Liver (tissue), 9 donors: ENCODE data around the gene ANTXR1. TPM values are rescaled to one million over a fixed set of nuclear protein-coding genes. Genes with fewer than 3 reads are reported as not detected.

Source experiments
- DNase-seq: peaks from one replicate; pipeline ENCODE4 v3.0.0-alpha.2; 2017; ENCODE audit warnings: low spot score
- H3K27ac ChIP-seq, 2 donors: one replicate each; pipeline ENCODE4 v1.7.0; 2013; ENCODE audit warnings: inconsistent platforms in 2 of 2, low read length in 2 of 2, control low read depth in 1 of 2, low read depth in 1 of 2, mild to moderate bottlenecking in 1 of 2
- H3K27me3 ChIP-seq, 4 donors: one replicate each; pipeline versions ENCODE4 v1.6.1 to v1.7.0; 2013; ENCODE audit warnings: low read length in 3 of 4, inconsistent platforms in 1 of 4, mild to moderate bottlenecking in 1 of 4, moderate library complexity in 1 of 4; ENCODE audit not compliant: control insufficient read depth in 4 of 4, insufficient read depth in 4 of 4
- H3K36me3 ChIP-seq, 4 donors: one replicate each; pipeline versions ENCODE4 v1.6.1 to v1.7.0; 2013; ENCODE audit warnings: low read length in 3 of 4, mild to moderate bottlenecking in 3 of 4, low read depth in 1 of 4, moderate library complexity in 1 of 4; ENCODE audit not compliant: control insufficient read depth in 4 of 4, insufficient read depth in 3 of 4
- H3K4me1 ChIP-seq, 4 donors: one replicate each; pipeline versions ENCODE4 v1.6.1 to v1.7.0; 2013; ENCODE audit warnings: low read length in 3 of 4, mild to moderate bottlenecking in 3 of 4, moderate library complexity in 1 of 4; ENCODE audit not compliant: control insufficient read depth in 4 of 4, insufficient read depth in 4 of 4
- H3K4me3 ChIP-seq, 3 donors: one replicate each; pipeline versions ENCODE4 v1.6.1 to v1.7.0; 2013; ENCODE audit warnings: low read length in 3 of 3, control low read depth in 1 of 3, low read depth in 1 of 3, mild to moderate bottlenecking in 1 of 3
- H3K9ac ChIP-seq, 2 donors: one replicate each; pipeline ENCODE4 v1.7.0; 2013; ENCODE audit warnings: low read length in 2 of 2, mild to moderate bottlenecking in 2 of 2, moderate library complexity in 2 of 2, control low read depth in 1 of 2, low read depth in 1 of 2
- H3K9me3 ChIP-seq, 4 donors: one replicate each; pipeline versions ENCODE4 v1.6.1 to v1.7.0; 2013; ENCODE audit warnings: low read length in 3 of 4; ENCODE audit not compliant: control insufficient read depth in 4 of 4
- EGR1 ChIP-seq, 2 donors: IDR thresholded peaks; 2 replicates each; pipeline ENCODE4 v1.6.1; 2016 to 2018; ENCODE audit warnings: antibody characterized with exemption in 2 of 2, low read depth in 2 of 2
- FOXA2 ChIP-seq: IDR thresholded peaks from 2 replicates; pipeline ENCODE4 v1.6.1; 2016; ENCODE audit warnings: antibody characterized with exemption
- GABPA ChIP-seq, 2 donors: IDR thresholded peaks in 1 of 2; conservative IDR thresholded peaks in 1 of 2; 2 replicates each; pipeline ENCODE4 v1.6.1; 2016; ENCODE audit warnings: antibody characterized with exemption in 2 of 2, mild to moderate bottlenecking in 1 of 2, moderate library complexity in 1 of 2
- HNF4A ChIP-seq, 2 donors: conservative IDR thresholded peaks; 2 replicates each; pipeline ENCODE4 v1.6.1; 2016; ENCODE audit warnings: antibody characterized with exemption in 2 of 2, mild to moderate bottlenecking in 2 of 2
- HNF4G ChIP-seq: IDR thresholded peaks from 2 replicates; pipeline ENCODE4 v1.6.1; 2016; ENCODE audit warnings: antibody characterized with exemption
- JUND ChIP-seq, 2 donors: IDR thresholded peaks; 2 replicates each; pipeline ENCODE4 v1.6.1; 2016; ENCODE audit warnings: antibody characterized with exemption in 2 of 2
- MAX ChIP-seq: IDR thresholded peaks from 2 replicates; pipeline ENCODE4 v1.6.1; 2016; ENCODE audit warnings: antibody characterized with exemption
- RAD21 ChIP-seq, 2 donors: IDR thresholded peaks; 2 replicates each; pipeline ENCODE4 v1.6.1; 2016; ENCODE audit warnings: antibody characterized with exemption in 2 of 2, mild to moderate bottlenecking in 2 of 2
- RXRA ChIP-seq, 2 donors: IDR thresholded peaks; 2 replicates each; pipeline ENCODE4 v1.6.1; 2017 to 2018; ENCODE audit warnings: antibody characterized with exemption in 2 of 2, mild to moderate bottlenecking in 1 of 2
- SP1 ChIP-seq: IDR thresholded peaks from 2 replicates; pipeline ENCODE4 v1.6.1; 2018; ENCODE audit warnings: antibody characterized with exemption, mild to moderate bottlenecking
- YY1 ChIP-seq: IDR thresholded peaks from 2 replicates; pipeline ENCODE4 v1.6.1; 2016; ENCODE audit warnings: antibody characterized with exemption, mild to moderate bottlenecking
- WGBS: extraction: QIAGEN DNeasy Blood & Tissue Kit; methylation state at CpG from one replicate; pipeline ENCODE4 v1.1.7; 2013; 5-methylcytosine and 5-hydroxymethylcytosine counted together
- polyA plus RNA-seq, 2 donors: library from polyadenylated mRNA; stranded (reverse) in 1 of 2; unstranded in 1 of 2; fragments of 200-250 nt in 1 of 2; fragments of >200 nt in 1 of 2; fragmentation: Nextera tagmentation in 1 of 2; extraction: Ambion mirVana in 1 of 2; gene quantifications; one replicate each; pipeline versions ENCODE4 v1.2.1 to v1.2.3, GENCODE V29; 2013 to 2015
- total RNA-seq, 2 donors: library from RNA; depleted of rRNA; stranded (reverse); fragments of >200 nt; gene quantifications; one replicate each; pipeline ENCODE4 v1.2.3, GENCODE V29; 2014
- TF ChIP-seq, protein P1 (sequence below): fragments of 150-350 bp; IDR thresholded peaks from 2 replicates; pipeline ENCODE4 v1.5.1; 2017; ENCODE audit warnings: improper control_type of control experiment, low read depth, low read length; ENCODE audit not compliant: missing input control
- TF ChIP-seq, protein P2 (sequence below): IDR thresholded peaks from 2 replicates; pipeline ENCODE4 v1.6.1; 2016; ENCODE audit warnings: antibody characterized with exemption
- TF ChIP-seq, protein P3 (sequence below): IDR thresholded peaks from 2 replicates; pipeline ENCODE4 v1.6.1; 2016; ENCODE audit warnings: antibody characterized with exemption
- TF ChIP-seq, protein P4 (sequence below): IDR thresholded peaks from 2 replicates; pipeline ENCODE4 v1.6.1; 2016; ENCODE audit warnings: antibody characterized with exemption, mild to moderate bottlenecking
- donor health status: healthy.
- donor health status: healthy.
- donor health status: healthy.
- donor health status: healthy.
- donor health status: healthy.

The ANTXR1 gene
- total and polyA plus RNA-seq, 4 donors = 0.60 to 3.6 (median 1.8) TPM

DNA sequence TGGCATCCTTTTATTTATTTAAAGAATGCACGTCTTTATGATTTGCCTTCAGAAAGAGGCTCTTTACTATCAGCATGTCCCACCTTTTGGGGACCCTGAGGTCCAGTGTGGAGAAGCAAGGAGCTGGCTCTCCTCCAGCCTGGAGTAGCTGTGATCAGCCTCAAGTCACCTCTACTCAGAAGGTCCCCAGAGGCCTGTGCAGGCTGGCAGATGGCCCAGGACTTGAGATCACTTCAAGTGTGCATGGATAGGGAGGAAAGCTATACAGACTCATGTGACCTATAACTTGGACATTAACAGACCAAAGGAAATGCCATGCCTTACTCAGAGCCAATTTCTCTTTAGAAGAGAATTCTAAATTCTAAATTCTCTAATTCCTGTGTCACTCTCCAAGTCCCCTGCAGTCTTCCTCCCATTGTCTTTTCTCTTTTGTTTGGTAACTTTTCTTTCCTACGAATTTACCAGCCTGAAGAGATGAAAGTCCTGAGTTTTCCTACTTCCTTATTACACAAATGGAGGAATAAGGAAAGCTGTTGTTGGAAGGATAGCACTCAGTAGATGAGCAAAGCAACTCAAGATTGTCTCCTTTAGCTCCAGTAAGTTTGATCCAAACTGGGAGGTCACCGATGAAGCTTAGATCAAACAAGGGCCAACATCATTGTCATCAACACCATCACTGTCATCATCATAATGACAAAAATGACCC, 210.1 kb downstream of the ANTXR1 start (continued):
- TF ChIP-seq, protein P1, sequence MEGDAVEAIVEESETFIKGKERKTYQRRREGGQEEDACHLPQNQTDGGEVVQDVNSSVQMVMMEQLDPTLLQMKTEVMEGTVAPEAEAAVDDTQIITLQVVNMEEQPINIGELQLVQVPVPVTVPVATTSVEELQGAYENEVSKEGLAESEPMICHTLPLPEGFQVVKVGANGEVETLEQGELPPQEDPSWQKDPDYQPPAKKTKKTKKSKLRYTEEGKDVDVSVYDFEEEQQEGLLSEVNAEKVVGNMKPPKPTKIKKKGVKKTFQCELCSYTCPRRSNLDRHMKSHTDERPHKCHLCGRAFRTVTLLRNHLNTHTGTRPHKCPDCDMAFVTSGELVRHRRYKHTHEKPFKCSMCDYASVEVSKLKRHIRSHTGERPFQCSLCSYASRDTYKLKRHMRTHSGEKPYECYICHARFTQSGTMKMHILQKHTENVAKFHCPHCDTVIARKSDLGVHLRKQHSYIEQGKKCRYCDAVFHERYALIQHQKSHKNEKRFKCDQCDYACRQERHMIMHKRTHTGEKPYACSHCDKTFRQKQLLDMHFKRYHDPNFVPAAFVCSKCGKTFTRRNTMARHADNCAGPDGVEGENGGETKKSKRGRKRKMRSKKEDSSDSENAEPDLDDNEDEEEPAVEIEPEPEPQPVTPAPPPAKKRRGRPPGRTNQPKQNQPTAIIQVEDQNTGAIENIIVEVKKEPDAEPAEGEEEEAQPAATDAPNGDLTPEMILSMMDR = no peak
- TF ChIP-seq HNF4G (no peak), GABPA (IDR thresholded peaks at IDR 0.05 in 1 of 2, conservative IDR thresholded peaks at IDR 0.05 in 1 of 2) (no peak), MAX (no peak)
- TF ChIP-seq, protein P2, sequence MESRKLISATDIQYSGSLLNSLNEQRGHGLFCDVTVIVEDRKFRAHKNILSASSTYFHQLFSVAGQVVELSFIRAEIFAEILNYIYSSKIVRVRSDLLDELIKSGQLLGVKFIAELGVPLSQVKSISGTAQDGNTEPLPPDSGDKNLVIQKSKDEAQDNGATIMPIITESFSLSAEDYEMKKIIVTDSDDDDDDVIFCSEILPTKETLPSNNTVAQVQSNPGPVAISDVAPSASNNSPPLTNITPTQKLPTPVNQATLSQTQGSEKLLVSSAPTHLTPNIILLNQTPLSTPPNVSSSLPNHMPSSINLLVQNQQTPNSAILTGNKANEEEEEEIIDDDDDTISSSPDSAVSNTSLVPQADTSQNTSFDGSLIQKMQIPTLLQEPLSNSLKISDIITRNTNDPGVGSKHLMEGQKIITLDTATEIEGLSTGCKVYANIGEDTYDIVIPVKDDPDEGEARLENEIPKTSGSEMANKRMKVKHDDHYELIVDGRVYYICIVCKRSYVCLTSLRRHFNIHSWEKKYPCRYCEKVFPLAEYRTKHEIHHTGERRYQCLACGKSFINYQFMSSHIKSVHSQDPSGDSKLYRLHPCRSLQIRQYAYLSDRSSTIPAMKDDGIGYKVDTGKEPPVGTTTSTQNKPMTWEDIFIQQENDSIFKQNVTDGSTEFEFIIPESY = no peak
- TF ChIP-seq, protein P3, sequence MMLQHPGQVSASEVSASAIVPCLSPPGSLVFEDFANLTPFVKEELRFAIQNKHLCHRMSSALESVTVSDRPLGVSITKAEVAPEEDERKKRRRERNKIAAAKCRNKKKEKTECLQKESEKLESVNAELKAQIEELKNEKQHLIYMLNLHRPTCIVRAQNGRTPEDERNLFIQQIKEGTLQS = no peak

DNA sequence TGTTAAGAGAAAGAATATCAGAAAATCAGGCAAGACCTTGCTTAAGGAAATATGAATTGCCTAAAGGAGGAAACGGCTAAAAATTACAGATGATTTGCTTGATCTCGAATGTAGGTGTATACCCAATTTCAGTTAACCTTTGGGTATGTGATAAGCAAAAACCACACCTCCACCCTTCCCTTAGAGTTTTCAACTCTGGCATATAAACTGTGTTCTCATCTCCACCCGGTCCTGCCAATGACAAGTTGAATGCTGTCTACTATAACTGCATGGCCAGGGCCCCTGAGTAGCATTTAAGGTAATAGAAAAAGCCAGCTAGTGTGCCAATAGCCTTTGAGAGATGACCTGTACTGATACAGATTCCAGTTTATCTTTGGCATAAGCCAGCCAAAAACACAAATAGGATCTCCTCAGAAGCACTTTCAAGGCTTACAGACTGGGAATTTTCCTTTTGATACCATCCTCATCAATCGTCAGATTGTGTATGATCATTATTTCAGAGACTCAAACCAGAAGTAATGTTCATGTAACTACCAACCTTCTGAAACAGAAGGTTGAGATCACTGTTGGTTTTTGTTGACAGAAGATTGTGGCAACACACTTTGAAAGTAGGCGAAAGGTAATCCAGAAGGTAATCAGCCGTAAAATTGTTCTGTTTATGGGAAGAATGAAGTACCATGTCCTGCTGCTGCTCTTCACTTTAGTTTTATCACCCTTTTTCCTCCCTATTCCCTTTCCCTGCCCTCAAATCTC, 211.0 kb downstream of the ANTXR1 start:
- Histone ChIP-seq H3K36me3 (no peaks in the 10 kb centered on the region), H3K9me3 (no peaks in the 10 kb centered on the region), H3K27ac (peak overlapping the region; percentile 12 to 57), H3K27me3 (no peaks in the 10 kb centered on the region), H3K4me1 (peaks cover 0 to 12% (median 4%) of the 10 kb centered on the region in 4 donors), H3K4me3 (no peak overlapping the region), H3K9ac (no peak overlapping the region)
- TF ChIP-seq EGR1 (IDR thresholded peaks at IDR 0.05; ENCODE audit: low read depth in 2 of 2) (no peak), FOXA2 (peak; percentile 36), MAX (no peak), SP1 (peak; percentile 74), HNF4A (conservative IDR thresholded peaks at IDR 0.05) (peak in 1 of 2 donors; percentile 39), RAD21 (IDR thresholded peaks at IDR 0.05) (peak in 1 of 2 donors; percentile 5), RXRA (IDR thresholded peaks at IDR 0.05) (peak; percentile 75 to 88), JUND (IDR thresholded peaks at IDR 0.05) (peak in 1 of 2 donors; percentile 47), YY1 (peak; percentile 23)
- TF ChIP-seq, protein P3 = no peak
- TF ChIP-seq, protein P4, sequence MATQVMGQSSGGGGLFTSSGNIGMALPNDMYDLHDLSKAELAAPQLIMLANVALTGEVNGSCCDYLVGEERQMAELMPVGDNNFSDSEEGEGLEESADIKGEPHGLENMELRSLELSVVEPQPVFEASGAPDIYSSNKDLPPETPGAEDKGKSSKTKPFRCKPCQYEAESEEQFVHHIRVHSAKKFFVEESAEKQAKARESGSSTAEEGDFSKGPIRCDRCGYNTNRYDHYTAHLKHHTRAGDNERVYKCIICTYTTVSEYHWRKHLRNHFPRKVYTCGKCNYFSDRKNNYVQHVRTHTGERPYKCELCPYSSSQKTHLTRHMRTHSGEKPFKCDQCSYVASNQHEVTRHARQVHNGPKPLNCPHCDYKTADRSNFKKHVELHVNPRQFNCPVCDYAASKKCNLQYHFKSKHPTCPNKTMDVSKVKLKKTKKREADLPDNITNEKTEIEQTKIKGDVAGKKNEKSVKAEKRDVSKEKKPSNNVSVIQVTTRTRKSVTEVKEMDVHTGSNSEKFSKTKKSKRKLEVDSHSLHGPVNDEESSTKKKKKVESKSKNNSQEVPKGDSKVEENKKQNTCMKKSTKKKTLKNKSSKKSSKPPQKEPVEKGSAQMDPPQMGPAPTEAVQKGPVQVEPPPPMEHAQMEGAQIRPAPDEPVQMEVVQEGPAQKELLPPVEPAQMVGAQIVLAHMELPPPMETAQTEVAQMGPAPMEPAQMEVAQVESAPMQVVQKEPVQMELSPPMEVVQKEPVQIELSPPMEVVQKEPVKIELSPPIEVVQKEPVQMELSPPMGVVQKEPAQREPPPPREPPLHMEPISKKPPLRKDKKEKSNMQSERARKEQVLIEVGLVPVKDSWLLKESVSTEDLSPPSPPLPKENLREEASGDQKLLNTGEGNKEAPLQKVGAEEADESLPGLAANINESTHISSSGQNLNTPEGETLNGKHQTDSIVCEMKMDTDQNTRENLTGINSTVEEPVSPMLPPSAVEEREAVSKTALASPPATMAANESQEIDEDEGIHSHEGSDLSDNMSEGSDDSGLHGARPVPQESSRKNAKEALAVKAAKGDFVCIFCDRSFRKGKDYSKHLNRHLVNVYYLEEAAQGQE = peak; percentile 62
- no peak for DNase-seq
- 50% methylated on average over 6 of the region's 6 CpGs for WGBS
